ENCODE results near the gene DENND4A. TPM values are rescaled to one million over a fixed set of nuclear protein-coding genes. Genes with fewer than 3 reads are reported as not detected.

DENND4A gene
- total RNA-seq, 1 experiment from 2014 or later: 13.2 TPM

- Histone ChIP-seq H3K9me3 (ENCODE audit: low read depth, low read length, poor library complexity, severe bottlenecking) (no peaks in the 10 kb centered on the region), H3K27me3 (replicated peaks; ENCODE audit: insufficient read depth, low read depth, low read length, poor library complexity) (no peaks in the 10 kb centered on the region), H3K4me3 (ENCODE audit: low read depth, low read length, poor library complexity, severe bottlenecking) (no peak overlapping the region), H3K4me1 (ENCODE audit: insufficient read depth, low read length, poor library complexity, severe bottlenecking) (no peaks in the 10 kb centered on the region), H3K36me3 (ENCODE audit: insufficient read depth, low read length, poor library complexity, severe bottlenecking) (no peaks in the 10 kb centered on the region), H3K27ac (ENCODE audit: low read depth, low read length, poor library complexity, severe bottlenecking) (no peak overlapping the region)
- no peak for TF ChIP-seq CTCF (conservative IDR thresholded peaks at IDR 0.05; ENCODE audit: low read depth, low read length)
- no peak for TF ChIP-seq EZH2 (IDR thresholded peaks at IDR 0.05; ENCODE audit: borderline replicate concordance, low read depth, low read length, poor library complexity, severe bottlenecking)
- ChIA-PET CTCF (no interaction called here), POLR2A (ENCODE audit: low non-redundant PET) (no interaction called here)
- BruUV-seq (replicated peaks): no TSS peak
- no peak for DNase-seq (ENCODE audit: low spot score)
- intact Hi-C loops (cut with micrococcal nuclease; ENCODE audit: unreplicated experiment): no loop called here
These were observed 39.9 kb downstream of the DENND4A start for GRCh38 chr15:65752151-65752700.

- Histone ChIP-seq H3K4me3 (ENCODE audit: low read depth, low read length, poor library complexity, severe bottlenecking) (no peak overlapping the region), H3K36me3 (ENCODE audit: insufficient read depth, low read length, poor library complexity, severe bottlenecking) (no peaks in the 10 kb centered on the region), H3K9me3 (ENCODE audit: low read depth, low read length, poor library complexity, severe bottlenecking) (no peaks in the 10 kb centered on the region), H3K27ac (ENCODE audit: low read depth, low read length, poor library complexity, severe bottlenecking) (no peak overlapping the region), H3K4me1 (ENCODE audit: insufficient read depth, low read length, poor library complexity, severe bottlenecking) (no peaks in the 10 kb centered on the region), H3K27me3 (replicated peaks; ENCODE audit: insufficient read depth, low read depth, low read length, poor library complexity) (no peaks in the 10 kb centered on the region)
- ChIA-PET POLR2A (ENCODE audit: low non-redundant PET) (no interaction called here), CTCF (no interaction called here)
- DNase-seq (ENCODE audit: low spot score): no peak
- TF ChIP-seq CTCF (conservative IDR thresholded peaks at IDR 0.05; ENCODE audit: low read depth, low read length): no peak
- TF ChIP-seq EZH2 (IDR thresholded peaks at IDR 0.05; ENCODE audit: borderline replicate concordance, low read depth, low read length, poor library complexity, severe bottlenecking): no peak
- BruUV-seq (replicated peaks): no TSS peak
- intact Hi-C loops (cut with micrococcal nuclease; ENCODE audit: unreplicated experiment): no loop called here
These were observed 40.7 kb downstream of the DENND4A start for GRCh38 chr15:65751431-65751830.

GRCh38 chr15:65747265-65747664, 44.8 kb downstream of the DENND4A start:
- CTCF ChIA-PET: no interaction called here

More at GRCh38 chr15:65747265-65747664, 44.8 kb downstream of the DENND4A start:
- Histone ChIP-seq H3K4me3 (ENCODE audit: low read depth, low read length, poor library complexity, severe bottlenecking) (no peak overlapping the region), H3K9me3 (ENCODE audit: low read depth, low read length, poor library complexity, severe bottlenecking) (no peaks in the 10 kb centered on the region), H3K4me1 (ENCODE audit: insufficient read depth, low read length, poor library complexity, severe bottlenecking) (no peaks in the 10 kb centered on the region), H3K27me3 (replicated peaks; ENCODE audit: insufficient read depth, low read depth, low read length, poor library complexity) (no peaks in the 10 kb centered on the region), H3K36me3 (ENCODE audit: insufficient read depth, low read length, poor library complexity, severe bottlenecking) (no peaks in the 10 kb centered on the region), H3K27ac (ENCODE audit: low read depth, low read length, poor library complexity, severe bottlenecking) (no peak overlapping the region)
- BruUV-seq (replicated peaks): no TSS peak
- intact Hi-C loops (cut with micrococcal nuclease; ENCODE audit: unreplicated experiment): no loop called here
- DNase-seq (ENCODE audit: low spot score): no peak
- POLR2A ChIA-PET (ENCODE audit: low non-redundant PET): interaction anchor here (0.6 kb wide), 1 partner anchor 472 kb away, joined by 3 read pairs; no protein-coding TSS in a partner anchor
- no peak for TF ChIP-seq CTCF (conservative IDR thresholded peaks at IDR 0.05; ENCODE audit: low read depth, low read length)
- TF ChIP-seq EZH2 (IDR thresholded peaks at IDR 0.05; ENCODE audit: borderline replicate concordance, low read depth, low read length, poor library complexity, severe bottlenecking): no peak

Data from A673 (cell line).